Endothelial cell of hepatic sinusoid (primary cell): ENCODE data around the gene PGP.

Experiments
- in situ Hi-C: cut with HindIII; loops from 2 replicates; pipeline ENCODE4 v1.10.0; 2017; ENCODE audit warnings: low sequenced_read_pairs

The PGP gene

GRCh38 chr16:2226245-2226793 is 11.7 kb upstream of the PGP start:
- in situ Hi-C loops: no loop called here

DNA sequence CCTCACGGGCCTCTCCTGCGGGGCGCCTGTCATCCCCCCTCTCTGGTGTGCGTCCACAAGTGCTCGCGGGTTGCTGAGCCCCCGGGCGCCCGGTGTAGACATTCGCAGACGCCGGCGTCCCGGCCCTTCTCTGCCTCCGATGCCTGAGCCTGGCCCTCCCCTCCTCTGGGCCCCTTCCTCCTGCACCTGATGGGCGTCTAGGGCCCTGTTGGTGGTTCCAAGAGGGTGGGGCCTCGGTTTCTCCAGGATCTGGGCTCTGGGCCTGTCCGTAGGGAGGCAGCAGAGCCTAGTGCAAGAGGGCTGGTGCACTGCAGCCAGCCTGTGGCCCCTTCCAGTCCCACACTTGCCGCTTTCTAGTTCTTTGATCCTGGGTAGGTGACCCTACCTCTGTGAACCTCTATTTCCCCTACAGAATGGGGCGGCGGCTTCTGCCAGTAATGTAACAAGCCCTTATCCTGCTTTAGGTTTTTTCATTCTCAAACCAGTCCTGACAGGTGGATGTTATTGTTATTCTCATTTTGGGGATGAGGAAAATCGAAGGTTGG is 9.4 kb upstream of the PGP start:
- in situ Hi-C loops: no loop called here

- in situ Hi-C loops: no loop called here
Observed at GRCh38 chr16:2223221-2223941, 8.7 kb upstream of the PGP start, which contains the start of gene E4F1. Gene E4F1, plus strand, starts transcription at chr16:2223591. Its CDS starts 23 bp downstream, at chr16:2223614.

- in situ Hi-C loops: no loop called here
Observed at GRCh38 chr16:2216330-2216729, 1.7 kb upstream of the PGP start.

- in situ Hi-C loops: no loop called here
Observed at GRCh38 chr16:2213817-2214718, 572 bp downstream of the PGP start.

GRCh38 chr16:2212362-2213324 is 2.0 kb downstream of the PGP start:
- in situ Hi-C loops: no loop called here

DNA sequence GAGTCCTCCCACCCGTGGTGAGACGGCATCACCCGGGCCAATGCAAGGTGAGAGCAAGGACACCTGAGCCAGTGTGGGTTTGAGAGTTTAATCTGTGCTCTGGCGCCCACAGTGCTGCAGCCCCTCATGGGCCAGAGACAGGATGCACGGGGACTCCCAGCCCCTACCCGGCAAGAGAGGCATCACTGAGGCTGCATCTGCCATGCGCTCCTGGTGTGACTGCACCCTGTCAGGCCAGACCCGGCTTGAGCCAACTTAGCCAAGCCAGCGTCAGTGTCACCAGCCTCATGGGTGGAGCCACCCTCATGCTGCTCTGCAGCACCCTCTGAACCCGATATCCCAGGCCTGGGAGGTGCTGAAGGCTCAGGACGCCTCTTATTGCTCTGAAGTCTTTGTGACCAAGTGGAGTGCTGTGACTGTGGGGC is 2.7 kb downstream of the PGP start:
- in situ Hi-C loops: no loop called here

GRCh38 chr16:2210386-2211365 is 4.0 kb downstream of the PGP start, which contains the start of gene BRICD5:
Gene BRICD5, minus strand, starts transcription at chr16:2210863. Its CDS starts 30 bp downstream, at chr16:2210833.
- in situ Hi-C loops: no loop called here

GRCh38 chr16:2210009-2210332 is 4.7 kb downstream of the PGP start:
- in situ Hi-C loops: no loop called here

- in situ Hi-C loops: no loop called here
Observed at GRCh38 chr16:2209258-2210008, 5.2 kb downstream of the PGP start.

GRCh38 chr16:2208772-2209171 is 5.9 kb downstream of the PGP start:
- in situ Hi-C loops: no loop called here

GRCh38 chr16:2208308-2208707 is 6.3 kb downstream of the PGP start:
- in situ Hi-C loops: no loop called here

DNA sequence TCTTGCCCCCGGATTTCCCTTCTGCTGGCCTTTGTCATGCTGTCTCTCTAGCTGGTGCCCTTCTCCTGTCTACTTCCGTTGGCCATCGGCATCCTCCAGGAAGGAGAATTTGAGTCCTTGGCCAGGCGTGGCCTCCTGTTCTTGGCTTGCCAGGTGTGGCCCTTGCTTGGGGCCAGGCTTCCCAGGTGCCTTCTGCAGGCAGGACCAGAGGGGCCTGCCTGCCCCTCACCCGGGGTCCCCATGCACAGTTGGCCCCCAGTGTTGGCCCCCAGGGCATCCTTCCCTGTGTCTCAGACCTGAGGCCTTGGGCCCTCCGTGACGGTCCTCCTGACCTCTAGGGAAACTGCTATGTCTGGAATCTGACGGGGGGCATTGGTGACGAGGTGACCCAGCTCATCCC is 6.8 kb downstream of the PGP start:
- in situ Hi-C loops: no loop called here

DNA sequence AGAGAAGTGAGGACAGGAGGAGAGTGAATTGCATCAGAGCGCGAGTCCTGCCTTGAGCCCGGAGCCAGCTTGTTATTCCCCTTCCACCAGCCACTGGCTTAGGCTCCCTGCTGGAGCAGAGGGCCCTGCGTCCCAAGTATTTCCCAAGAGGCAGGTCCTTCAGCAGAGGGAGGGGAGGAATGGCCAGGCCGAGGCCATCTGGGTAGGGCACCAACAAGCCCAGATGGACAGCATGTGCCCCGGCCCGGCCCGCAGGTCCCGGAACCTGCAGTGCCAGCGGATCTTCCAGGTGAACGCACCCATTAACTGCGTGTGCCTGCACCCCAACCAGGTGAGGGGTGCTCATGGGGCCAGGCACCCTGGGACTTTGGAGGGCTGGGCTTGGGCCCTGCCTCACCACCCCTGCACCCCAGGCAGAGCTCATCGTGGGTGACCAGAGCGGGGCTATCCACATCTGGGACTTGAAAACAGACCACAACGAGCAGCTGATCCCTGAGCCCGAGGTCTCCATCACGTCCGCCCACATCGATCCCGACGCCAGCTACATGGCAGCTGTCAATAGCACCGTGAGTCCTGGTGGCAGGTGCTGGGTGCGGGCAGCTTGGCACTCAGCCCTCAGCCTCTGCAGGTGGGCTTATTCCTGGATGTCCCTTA is 7.7 kb downstream of the PGP start:
- in situ Hi-C loops: no loop called here

DNA sequence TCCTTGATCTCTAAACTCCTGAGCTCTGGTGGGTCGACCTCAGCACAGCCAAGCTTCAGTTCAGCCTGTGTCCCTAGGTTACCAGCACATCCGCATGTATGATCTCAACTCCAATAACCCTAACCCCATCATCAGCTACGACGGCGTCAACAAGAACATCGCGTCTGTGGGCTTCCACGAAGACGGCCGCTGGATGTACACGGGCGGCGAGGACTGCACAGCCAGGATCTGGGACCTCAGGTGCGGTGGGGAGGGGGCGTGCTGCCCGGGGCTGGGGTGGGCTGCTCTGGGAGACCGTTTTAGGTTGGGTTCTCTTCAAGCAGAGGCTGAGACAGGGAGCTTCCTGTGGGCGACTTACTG is 8.2 kb downstream of the PGP start:
- in situ Hi-C loops: no loop called here

DNA sequence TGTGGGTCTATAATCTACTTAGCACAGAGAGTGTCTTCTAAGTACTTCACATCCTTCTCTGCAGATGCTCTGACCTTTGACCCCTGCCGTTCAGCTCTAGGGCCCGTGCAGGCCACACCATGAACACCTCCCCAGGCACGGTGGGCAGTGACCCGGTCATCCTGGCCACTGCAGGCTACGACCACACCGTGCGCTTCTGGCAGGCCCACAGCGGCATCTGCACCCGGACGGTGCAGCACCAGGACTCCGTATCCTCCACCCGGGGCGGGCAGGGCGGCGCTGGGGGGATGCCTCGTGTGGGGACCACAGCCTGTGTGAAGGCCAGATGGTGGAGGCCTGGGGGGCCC is 8.7 kb downstream of the PGP start:
- in situ Hi-C loops: no loop called here

DNA sequence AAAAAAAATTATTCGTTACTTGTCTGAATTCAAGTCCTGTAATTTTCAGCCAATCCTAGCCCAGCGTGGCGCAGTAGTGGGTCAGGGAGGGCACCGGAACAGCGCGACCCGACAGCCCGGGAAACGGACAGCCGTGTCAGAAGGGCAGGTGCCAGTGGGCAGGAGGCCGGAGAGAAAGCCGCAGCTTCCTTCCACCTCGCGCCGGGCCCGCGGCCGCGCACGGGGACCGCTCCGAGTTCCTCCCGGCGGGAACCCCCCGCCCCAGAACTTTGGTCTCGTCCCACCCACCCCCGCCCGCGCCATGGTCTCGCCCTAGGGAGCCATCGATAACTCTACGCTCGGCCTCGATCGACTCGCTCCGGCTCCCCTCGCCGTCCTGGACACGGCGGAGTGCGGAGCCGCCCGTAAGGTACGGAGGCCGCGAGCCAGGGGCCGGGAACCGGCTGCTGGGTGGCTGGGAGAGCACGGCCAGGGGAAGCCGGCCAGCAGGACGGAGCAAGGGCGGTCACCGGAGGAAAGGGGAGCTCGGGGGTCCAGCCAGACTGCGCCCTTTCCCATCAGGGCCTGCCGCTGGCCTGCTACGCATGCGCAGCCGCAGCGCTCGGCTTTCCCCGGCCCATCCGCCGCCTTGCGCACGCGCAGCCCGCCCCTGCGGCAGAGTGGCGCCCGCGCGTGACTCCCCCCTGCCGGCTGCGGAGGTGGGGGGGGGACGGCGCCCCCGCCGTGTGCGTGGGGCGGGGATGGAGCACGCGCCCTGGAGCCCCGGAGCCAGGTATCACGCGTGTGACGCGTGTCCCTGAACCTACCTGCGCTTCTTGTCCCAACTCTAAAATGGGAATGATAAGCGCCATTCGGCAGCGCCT is 9.3 kb downstream of the PGP start, which contains the start of gene MLST8:
TSS of gene MLST8 (plus strand) at position 351 of the 863 bp plus-strand sequence. CDS start 632 bp downstream, outside the sequence.
- in situ Hi-C loops: no loop called here
